SK-N-SH treated with all-trans-retinoic acid at 6 μM for 48 hours (cell line): ENCODE measurements around the gene FRYL.

Experiments
- ATAC-seq: fragments of 200-7000 bp; cut with Tn5 transposase; 3 replicates; pipeline ENCODE4 v1.9.1; 2020; ENCODE audit warnings: mild to moderate bottlenecking, moderate library complexity
- ARNTL ChIP-seq: fragments of 450-650 bp; formaldehyde crosslinking; IDR thresholded peaks from 2 replicates; pipeline ENCODE4 v1.5.0; 2020; ENCODE audit warnings: low read depth, mild to moderate bottlenecking, moderate library complexity, borderline replicate concordance
- CREB5 ChIP-seq: fragments of 250-450 bp; sonication (Bioruptor Pico); IDR thresholded peaks from 2 replicates; pipeline ENCODE4 v1.5.1; 2020; ENCODE audit warnings: low read depth, mild to moderate bottlenecking, moderate library complexity
- CSDC2 ChIP-seq: fragments of 250-450 bp; sonication (Bioruptor Pico); IDR thresholded peaks from 2 replicates; pipeline ENCODE4 v1.5.0; 2020; ENCODE audit warnings: mild to moderate bottlenecking, moderate library complexity
- CSRNP3 ChIP-seq: fragments of 250-450 bp; sonication (Bioruptor Pico); IDR thresholded peaks from 2 replicates; pipeline ENCODE4 v1.5.1; 2021; ENCODE audit warnings: mild to moderate bottlenecking, moderate library complexity
- ESRRG ChIP-seq: fragments of 250-450 bp; sonication (Bioruptor Pico); IDR thresholded peaks from 2 replicates; pipeline ENCODE4 v1.6.1; 2021; ENCODE audit warnings: mild to moderate bottlenecking
- GLIS3 ChIP-seq: fragments of 250-450 bp; sonication (Bioruptor Pico); IDR thresholded peaks from 2 replicates; pipeline ENCODE4 v1.5.0; 2020; ENCODE audit warnings: mild to moderate bottlenecking, moderate library complexity
- ISL1 ChIP-seq: fragments of 250-450 bp; sonication (Bioruptor Pico); IDR thresholded peaks from 2 replicates; pipeline ENCODE4 v2.1.2; 2022; ENCODE audit warnings: mild to moderate bottlenecking, moderate library complexity
- RARB ChIP-seq: fragments of 250-450 bp; sonication (Bioruptor Pico); IDR thresholded peaks from 2 replicates; pipeline ENCODE4 v1.8.0; 2021; ENCODE audit warnings: mild to moderate bottlenecking, moderate library complexity
- TCF4 ChIP-seq: fragments of 250-450 bp; sonication (Bioruptor Pico); IDR thresholded peaks from 2 replicates; pipeline ENCODE4 v1.8.0; 2021; ENCODE audit warnings: mild to moderate bottlenecking, moderate library complexity, borderline replicate concordance
- TOX ChIP-seq: fragments of 250-450 bp; sonication (Bioruptor Pico); IDR thresholded peaks from 2 replicates; pipeline ENCODE4 v1.8.0; 2021; ENCODE audit warnings: mild to moderate bottlenecking, moderate library complexity, borderline replicate concordance
- TSHZ2 ChIP-seq: fragments of 250-450 bp; sonication (Bioruptor Pico); IDR thresholded peaks from 2 replicates; pipeline ENCODE4 v1.5.0; 2020; ENCODE audit warnings: mild to moderate bottlenecking, moderate library complexity
- ZC3H10 ChIP-seq: fragments of 250-450 bp; sonication (Bioruptor Pico); IDR thresholded peaks from 2 replicates; pipeline ENCODE4 v1.5.1; 2021; ENCODE audit warnings: mild to moderate bottlenecking, moderate library complexity
- ZFP3 ChIP-seq: fragments of 250-450 bp; sonication (Bioruptor Pico); IDR thresholded peaks from 2 replicates; pipeline ENCODE4 v1.5.0; 2020; ENCODE audit warnings: mild to moderate bottlenecking, moderate library complexity
- ZNF565 ChIP-seq: fragments of 450-650 bp; formaldehyde crosslinking; conservative IDR thresholded peaks from 2 replicates; pipeline ENCODE4 v1.5.0; 2020; ENCODE audit warnings: low read depth, mild to moderate bottlenecking, moderate library complexity
- ZNF8 ChIP-seq: fragments of 450-650 bp; formaldehyde crosslinking; IDR thresholded peaks from 2 replicates; pipeline ENCODE4 v1.5.0; 2020; ENCODE audit warnings: mild to moderate bottlenecking, moderate library complexity
- TF ChIP-seq, protein P1 (sequence below): fragments of 250-450 bp; sonication (Bioruptor Pico); IDR thresholded peaks from 2 replicates; pipeline ENCODE4 v1.8.0; 2021; ENCODE audit warnings: low read depth, mild to moderate bottlenecking, moderate library complexity, borderline replicate concordance
- TF ChIP-seq, protein P2 (sequence below): fragments of 250-450 bp; sonication (Bioruptor Pico); IDR thresholded peaks from 2 replicates; pipeline ENCODE4 v1.8.0; 2020; ENCODE audit warnings: mild to moderate bottlenecking, moderate library complexity, borderline replicate concordance

The FRYL gene

DNA sequence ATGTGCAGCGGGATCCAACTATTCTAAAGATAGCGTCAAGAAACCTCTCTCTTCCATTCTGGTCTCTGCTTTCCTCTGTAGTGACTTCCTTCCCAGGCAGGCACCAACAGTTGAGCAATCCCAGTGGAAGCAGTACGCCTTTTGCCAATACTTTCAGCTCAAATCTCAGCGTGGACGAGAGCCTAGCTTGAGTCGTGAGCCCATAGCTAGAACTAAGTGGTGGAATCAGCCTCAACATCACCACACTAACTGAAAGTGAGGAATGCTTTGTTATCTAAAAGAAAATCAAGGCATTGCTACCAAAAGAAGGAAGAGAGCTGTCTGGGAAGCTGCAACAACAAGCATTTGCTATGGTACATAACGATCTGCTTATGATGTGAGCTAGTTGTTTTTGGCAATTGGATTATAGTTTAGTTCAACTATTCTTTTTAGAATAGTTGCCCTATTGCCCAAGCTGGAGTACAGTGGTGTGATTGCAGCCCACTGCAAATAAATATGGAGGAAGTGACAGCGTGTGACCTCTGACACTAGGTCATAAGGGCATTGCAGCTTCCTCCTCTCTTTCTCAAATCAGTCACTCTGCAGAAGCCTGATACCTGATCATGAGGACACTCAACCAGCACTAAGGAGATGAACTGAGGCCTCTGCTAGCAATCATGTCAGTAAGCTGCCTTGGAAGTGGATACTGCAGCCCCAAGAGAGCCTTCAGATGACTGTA, 24.7 kb upstream of the FRYL start:
- no peak for ATAC-seq
- TF ChIP-seq ESRRG (CRISPR knock-in tag) (no peak), TCF4 (CRISPR knock-in tag) (no peak), ISL1 (no peak), ZC3H10 (CRISPR knock-in tag) (no peak), CREB5 (no peak), ARNTL (CRISPR knock-in tag) (no peak), ZNF8 (CRISPR knock-in tag) (no peak), GLIS3 (CRISPR knock-in tag) (no peak), ZNF565 (CRISPR knock-in tag) (no peak), RARB (CRISPR knock-in tag) (no peak), TSHZ2 (CRISPR knock-in tag) (no peak)
- TF ChIP-seq, protein P1, sequence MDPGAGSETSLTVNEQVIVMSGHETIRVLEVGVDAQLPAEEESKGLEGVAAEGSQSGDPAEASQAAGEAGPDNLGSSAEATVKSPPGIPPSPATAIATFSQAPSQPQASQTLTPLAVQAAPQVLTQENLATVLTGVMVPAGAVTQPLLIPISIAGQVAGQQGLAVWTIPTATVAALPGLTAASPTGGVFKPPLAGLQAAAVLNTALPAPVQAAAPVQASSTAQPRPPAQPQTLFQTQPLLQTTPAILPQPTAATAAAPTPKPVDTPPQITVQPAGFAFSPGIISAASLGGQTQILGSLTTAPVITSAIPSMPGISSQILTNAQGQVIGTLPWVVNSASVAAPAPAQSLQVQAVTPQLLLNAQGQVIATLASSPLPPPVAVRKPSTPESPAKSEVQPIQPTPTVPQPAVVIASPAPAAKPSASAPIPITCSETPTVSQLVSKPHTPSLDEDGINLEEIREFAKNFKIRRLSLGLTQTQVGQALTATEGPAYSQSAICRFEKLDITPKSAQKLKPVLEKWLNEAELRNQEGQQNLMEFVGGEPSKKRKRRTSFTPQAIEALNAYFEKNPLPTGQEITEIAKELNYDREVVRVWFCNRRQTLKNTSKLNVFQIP (CRISPR knock-in tag): no peak
- TF ChIP-seq, protein P2, sequence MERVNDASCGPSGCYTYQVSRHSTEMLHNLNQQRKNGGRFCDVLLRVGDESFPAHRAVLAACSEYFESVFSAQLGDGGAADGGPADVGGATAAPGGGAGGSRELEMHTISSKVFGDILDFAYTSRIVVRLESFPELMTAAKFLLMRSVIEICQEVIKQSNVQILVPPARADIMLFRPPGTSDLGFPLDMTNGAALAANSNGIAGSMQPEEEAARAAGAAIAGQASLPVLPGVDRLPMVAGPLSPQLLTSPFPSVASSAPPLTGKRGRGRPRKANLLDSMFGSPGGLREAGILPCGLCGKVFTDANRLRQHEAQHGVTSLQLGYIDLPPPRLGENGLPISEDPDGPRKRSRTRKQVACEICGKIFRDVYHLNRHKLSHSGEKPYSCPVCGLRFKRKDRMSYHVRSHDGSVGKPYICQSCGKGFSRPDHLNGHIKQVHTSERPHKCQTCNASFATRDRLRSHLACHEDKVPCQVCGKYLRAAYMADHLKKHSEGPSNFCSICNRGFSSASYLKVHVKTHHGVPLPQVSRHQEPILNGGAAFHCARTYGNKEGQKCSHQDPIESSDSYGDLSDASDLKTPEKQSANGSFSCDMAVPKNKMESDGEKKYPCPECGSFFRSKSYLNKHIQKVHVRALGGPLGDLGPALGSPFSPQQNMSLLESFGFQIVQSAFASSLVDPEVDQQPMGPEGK: no peak

DNA sequence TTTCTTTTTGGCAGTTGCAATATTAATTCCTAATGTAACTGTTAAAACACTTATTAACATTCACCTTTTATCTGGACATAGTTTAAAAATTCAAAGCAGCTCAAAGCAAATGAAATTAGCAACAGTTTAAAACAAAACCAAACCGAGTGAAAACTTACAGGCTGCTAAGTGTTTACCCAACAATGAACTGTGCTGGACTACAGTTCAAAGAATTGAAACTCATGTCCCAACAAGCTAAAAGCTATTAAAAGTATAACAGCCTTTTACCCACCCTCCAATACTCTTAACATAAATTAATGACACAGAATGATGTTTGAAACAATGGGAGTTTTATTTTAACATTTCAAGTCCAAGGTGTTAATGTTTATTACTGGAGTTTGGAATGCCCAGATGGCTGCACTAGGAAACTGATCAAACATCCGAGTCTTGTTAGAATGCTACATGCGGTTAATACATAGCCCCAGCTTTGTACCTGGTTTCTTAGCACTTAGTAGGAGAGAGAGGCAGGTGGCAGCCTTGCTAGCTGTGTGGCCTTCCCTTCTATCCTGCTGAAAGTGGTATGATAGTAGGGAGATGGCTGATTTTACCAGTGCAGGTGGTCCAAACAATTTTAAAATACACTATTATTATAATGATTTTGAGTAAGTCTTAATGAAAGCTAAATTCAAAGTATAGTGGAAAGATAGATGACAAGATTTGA, 21.1 kb upstream of the FRYL start:
- no peak for ATAC-seq
- TF ChIP-seq RARB (CRISPR knock-in tag): no peak
- no peak for TF ChIP-seq GLIS3 (CRISPR knock-in tag)
- no peak for TF ChIP-seq CSRNP3 (CRISPR knock-in tag)
- no peak for TF ChIP-seq CSDC2
- no peak for TF ChIP-seq CREB5
- no peak for TF ChIP-seq ZFP3
- TF ChIP-seq ARNTL (CRISPR knock-in tag): no peak
- TF ChIP-seq TOX (CRISPR knock-in tag): no peak
- TF ChIP-seq, protein P1 (CRISPR knock-in tag): no peak
